Parietal lobe (tissue), 1 donor: ENCODE results near the gene STPG1. TPM values are rescaled to one million over a fixed set of nuclear protein-coding genes. Genes with fewer than 3 reads are reported as not detected.

Source experiments
- total RNA-seq: library from RNA; depleted of rRNA; stranded (reverse); fragments of >200 nt; gene quantifications from one replicate; pipeline ENCODE4 v1.2.3, GENCODE V29; 2014

The STPG1 gene, protein sequence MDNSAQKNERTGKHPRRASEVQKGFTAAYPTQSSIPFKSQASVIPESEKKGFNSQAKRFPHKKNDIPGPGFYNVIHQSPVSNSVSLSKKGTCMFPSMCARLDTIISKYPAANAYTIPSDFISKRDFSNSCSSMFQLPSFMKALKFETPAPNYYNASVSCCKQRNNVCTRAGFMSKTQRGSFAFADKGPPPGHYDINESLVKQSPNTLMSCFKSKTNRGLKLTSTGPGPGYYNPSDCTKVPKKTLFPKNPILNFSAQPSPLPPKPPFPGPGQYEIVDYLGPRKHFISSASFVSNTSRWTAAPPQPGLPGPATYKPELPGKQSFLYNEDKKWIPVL
- total RNA-seq: 5.3 TPM

DNA sequence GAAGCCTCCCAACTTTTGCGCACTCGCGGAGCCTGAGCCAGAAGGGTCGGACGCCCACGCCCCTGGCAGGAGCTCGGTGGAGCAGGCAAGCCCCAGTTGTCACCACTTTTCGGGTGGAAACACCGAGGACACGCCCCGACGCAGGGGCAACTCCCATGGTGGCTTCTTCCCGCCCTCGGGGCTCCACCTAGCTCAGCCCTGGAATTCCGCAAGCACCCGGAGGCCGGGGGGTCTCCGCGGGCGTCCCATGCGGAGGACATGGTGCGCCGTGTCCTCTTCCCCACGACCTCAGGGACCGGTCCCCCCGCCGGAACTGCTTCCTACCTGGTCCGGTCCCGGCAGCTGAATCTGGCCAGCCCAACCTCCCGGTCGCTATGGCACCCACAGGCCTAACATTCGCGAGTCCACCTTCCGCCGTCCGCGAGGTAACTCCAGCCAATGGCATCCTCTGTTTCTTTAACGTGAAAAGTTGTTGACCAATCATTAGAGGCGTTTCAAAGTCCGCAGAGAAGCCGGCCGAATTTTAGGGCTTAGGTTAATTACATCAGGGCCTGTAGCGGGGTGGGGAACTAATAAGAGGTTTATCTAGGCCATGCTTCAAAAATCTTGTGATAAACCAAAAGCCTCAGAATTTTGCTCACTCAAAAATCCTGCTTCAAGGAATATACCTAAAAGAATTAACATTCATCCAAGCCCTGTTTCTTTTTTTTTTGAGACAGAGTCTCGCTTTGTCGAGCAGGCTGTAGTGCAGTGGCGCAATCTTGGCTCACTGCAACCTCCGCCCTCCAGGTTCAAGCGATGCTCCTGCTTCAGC is at the start of gene STPG1:
STPG1 (minus strand) TSS at position 433 of the 814 bp plus-strand sequence. CDS start 12,394 bp downstream, outside the sequence.

DNA sequence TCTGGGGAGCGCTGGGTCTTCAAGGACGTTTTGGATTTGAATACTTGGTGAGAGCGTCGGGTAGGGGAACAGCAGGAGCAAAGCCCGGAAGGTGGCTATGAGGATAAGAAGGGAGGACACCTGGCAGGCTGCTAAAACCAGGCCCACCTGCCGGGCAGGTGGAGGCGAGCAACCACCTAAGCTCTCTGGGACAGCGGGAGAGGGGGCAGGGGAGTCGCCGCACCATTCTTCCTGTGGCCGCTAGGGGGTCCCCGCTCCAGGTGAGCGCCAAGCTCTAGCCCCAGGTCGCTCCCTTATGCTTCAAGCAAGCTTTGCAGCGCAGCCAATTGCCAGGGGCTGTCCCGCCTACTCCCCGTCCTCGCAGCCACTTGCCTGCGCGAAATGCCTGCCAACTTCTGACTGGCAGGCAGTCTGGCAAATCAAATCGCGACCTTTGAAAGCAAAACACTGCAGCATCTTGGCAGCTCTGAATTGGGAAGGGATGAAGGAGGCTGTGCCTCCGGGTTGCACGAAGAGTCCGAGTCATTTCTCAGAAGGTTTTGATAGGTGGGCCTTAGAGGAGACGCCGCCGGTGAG is 1.8 kb upstream of the STPG1 start, which contains the start of gene NIPAL3:
NIPAL3 (plus strand) TSS at position 469 of the 576 bp plus-strand sequence. CDS start 3,746 bp downstream, outside the sequence.

DNA sequence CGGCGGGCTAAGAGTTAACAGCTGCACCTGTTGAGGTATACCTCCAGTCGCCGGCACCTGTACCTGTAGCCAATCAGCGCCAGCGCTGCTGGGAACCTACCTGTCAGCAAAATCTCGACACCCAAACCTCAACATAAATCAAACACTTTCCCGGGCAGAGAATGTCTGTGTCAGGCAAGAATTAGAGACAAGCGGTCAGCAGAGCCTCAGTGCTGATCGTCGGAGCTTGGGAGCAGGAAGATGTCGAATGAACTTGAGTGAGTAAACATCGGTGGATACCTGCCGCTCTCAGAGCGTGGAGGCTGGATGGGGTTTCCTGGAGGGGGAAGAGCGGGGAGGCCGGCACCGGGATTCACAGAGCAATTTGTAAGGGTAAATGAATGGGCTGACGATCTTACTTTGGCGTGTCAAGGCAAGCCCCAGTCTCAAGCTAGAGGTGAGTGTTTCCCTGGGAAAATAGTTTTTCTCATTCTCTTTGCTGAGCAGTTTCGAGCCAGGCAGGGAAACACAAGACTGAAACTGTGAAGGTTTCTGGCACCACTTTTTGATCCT is 94.2 kb downstream of the STPG1 start, which contains the start of gene GRHL3:
GRHL3 (plus strand) TSS at position 46 of the 552 bp plus-strand sequence; CDS start at position 241, 195 bp downstream.

Other genes with a start within 250 kb of the STPG1 start
- gene IFNLR1, start 226.5 kb downstream of the STPG1 start, total RNA-seq: under 0.01 TPM
- not detected for gene GRHL3, start 94.4 kb downstream of the STPG1 start, total RNA-seq
- 12.2 TPM for gene NIPAL3, start 2.0 kb upstream of the STPG1 start, total RNA-seq
- gene RCAN3, start 89.1 kb upstream of the STPG1 start, total RNA-seq: 12.8 TPM
- gene NCMAP, start 142.3 kb upstream of the STPG1 start, total RNA-seq: not detected
- gene SRRM1, start 229.5 kb upstream of the STPG1 start, total RNA-seq: 108 TPM